HG02588 (cell line): ENCODE results near the gene PRKAR2A.
"Not testable (repeated sequence)": the region's sequence is repeated elsewhere in the genome, so short reads cannot be mapped to it uniquely, and the experiment has no call there.

ENCODE experiments used
- ATAC-seq: cut with Tn5 transposase; IDR thresholded peaks from one replicate; pipeline ENCODE4 v1.9.1; 2021; ENCODE audit warnings: mild to moderate bottlenecking, moderate library complexity; ENCODE audit not compliant: unreplicated experiment

PRKAR2A gene

DNA sequence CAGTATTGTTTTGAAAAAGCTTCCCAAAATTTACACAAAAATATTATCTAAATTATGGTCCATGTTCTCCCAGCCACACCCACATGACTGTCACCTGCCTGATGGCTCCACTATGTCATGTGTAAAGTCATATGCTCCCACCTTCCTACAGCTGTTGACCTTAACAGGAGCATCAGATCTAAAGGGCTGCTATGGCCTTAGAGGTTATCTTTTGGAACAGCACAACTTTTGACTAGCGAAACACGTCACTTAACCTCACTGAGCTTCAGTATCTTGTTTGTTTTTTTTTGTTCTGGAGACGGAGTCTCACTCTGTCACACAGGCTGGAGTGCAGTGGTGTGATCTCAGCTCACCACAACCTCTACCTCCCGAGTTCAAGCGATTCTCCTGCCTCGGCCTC lies 64.4 kb downstream of the PRKAR2A start:
- ATAC-seq: no peak

DNA sequence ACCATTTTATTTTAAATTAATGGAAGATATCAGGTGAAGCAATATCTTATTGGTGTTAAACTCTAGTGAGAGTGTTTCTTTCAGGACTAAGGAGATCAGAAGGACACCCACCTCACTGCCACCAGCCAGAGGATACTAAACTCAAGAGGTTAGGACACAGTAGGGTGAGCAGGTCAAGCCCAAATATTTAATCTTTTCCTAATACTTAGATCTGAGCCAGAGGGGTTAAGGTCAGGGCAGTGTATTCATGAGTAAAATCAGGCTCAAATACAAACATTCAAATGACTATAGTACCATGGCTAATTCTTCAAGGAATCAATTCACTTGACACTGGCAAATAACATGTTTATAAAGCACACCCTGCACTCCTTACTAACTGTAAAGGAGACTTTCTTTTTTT lies 65.6 kb downstream of the PRKAR2A start:
- no peak for ATAC-seq

DNA sequence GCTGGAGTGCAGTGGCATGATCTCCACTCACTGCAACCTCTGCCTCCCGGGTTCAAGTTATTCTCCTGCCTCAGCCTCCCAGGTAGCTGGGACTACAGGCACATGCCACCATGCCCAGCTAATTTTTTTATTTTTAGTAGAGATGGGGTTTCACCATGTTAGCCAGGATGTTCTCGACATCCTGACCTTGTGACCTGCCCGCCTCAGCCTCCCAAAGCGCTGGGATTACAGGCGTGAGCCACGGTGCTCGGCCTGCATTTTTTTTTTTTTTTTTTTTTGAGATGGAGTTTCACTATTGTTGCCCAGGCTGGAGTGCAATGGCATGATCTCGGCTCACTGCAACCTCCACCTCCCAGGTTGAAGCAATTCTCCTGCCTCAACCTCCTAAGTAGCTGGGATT lies 69.1 kb downstream of the PRKAR2A start:
- not testable (repeated sequence) for ATAC-seq

DNA sequence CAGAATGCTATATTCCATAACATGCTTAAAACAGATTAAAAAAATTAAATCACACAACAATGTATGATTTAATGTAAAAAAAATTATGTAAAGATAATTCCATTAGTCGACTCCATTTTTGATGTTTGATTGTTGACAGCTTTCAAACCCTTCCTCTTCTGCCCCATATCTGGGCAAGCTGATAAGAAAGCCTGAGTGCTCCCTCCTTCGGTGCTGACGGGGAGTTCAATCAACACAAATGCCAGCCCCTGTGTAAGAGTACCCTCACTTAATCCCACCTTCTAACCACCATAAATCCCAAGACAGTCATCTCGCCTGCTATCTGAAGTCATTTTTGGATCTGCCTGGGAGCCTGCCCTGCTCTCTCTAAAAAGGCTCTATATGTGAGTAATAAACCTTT lies 70.8 kb downstream of the PRKAR2A start:
- no peak for ATAC-seq

DNA sequence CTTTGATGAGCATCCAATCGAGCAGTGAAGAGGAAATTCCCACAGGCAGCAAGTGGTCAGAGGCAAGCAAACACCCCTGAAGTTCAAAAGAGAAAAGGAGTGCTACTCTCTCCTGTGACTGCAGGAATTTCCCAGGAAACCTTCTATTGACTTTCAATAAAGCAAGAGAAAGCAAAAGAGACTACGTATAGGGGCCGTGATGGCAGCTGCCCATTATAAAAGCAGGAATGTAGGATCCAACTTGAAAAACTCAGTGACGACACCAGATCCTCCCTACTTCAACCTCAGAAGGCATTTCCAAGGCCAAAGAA lies 77.5 kb downstream of the PRKAR2A start:
- ATAC-seq: no peak

DNA sequence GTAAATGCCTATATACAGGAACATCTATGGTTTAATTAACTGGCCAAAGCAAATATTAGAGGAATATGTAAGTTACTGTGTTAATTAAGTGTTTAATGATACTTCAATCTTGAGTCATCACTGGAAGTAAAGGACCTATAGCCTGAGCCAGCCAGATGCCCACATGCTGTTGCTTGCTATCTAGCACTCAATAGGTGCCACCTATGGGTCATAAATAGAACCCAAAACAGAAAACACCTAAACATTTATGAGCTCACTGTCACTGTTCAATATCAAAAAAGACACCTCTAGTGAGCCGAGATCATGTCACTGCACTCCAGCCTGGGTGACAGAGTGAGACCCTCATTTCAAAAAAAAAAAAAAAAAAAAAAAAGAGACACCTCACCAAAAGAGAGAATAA lies 82.3 kb downstream of the PRKAR2A start:
- no peak for ATAC-seq

DNA sequence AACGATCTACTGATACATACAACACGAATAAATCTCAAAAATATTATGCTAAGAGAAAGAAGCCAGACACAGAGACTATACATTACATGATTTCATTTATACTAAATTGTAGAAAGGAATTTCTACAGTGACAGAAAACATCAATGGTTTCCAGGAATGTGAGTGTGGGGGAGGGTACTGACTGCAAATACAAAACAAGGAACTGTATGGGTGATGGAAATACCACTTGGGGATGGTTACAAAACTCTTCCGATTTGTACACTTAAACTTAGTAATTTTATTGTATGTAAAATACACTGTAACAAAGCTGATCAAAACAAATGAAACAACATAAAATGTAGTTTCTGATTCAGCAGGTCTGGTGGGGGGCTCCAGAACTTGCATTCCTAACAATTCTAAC lies 84.9 kb downstream of the PRKAR2A start:
- ATAC-seq: no peak

DNA sequence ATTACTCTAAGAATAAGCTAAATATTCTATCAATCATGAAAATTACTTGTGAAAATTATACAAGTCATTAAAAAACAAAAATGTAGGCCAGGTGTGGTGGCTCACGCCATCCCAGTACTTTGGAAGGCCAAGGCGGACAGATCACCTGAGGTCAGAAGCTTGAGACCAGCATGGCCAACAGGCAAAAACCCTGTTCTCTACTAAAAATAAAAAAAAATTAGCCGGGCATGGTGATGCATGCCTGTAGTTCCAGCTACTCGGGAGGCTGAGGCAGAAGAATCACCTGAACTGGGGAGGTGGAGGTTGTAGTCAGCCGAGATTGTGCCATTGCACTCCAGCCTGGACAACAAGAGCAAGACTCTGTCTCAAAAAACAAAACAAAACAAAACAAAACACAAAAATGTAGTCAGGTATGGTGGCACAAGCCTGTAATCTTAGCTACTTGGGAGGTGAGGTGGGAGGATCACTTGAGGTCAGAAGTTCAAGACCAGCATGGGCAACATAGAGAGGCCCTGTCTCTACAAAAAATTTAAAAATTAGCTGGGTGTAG lies 87.6 kb downstream of the PRKAR2A start:
- not testable (repeated sequence) for ATAC-seq

DNA sequence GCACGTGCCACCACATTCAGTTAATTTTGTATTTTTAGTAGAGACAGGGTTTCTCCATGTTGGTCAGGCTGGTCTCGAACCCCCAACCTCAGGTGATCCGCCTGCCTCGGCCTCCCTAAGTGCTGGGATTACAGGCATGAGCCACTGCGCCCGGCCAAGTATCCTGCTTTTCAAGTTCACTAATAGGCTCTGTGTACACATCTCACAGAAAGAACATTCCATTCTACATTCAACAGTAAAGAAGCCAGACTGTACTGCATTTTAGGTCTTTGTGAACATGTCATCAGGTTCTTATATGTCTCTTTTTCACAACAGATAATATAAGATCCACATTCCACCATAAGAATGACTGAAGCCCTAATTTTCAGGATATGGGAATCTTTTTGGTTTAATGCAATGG lies 88.1 kb downstream of the PRKAR2A start:
- ATAC-seq: not testable (repeated sequence)

DNA sequence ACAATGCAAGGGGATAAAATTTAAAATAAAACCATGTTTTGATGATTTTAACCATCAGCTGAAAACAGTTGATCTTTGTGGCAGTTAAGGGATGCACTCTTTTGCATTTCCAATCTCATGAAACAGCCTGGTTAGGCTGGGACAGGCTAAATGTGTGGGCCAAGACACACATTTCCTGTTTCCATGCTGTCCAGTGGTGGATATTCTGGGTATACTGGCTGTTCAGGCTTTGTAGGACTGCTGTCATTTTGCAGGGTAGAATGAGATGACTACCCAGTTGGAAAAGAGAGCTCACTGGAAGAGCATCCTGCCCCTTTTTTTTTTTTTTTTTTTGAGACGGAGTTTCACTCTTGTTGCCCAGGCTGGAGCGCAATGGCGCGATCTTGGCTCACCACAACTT lies 88.6 kb downstream of the PRKAR2A start:
- ATAC-seq: no peak

DNA sequence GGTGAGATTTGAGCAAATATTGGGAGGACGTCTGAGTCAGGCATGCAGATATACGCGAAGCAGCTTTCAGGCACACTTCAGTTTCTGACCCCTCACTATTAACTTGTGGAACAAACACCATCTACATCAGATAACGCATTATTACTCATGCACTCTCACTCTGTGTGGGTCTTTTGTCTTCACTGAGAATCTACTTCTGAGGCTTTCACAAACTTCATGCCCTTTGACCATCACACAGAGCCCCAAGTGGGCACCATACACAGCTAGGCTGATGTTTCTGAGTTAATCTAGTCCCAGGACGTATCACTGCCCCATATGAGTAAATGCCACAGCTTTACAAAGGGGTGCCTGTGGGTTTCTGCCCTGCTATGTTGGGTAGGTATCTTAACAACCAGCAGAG lies 91.0 kb downstream of the PRKAR2A start:
- ATAC-seq: no peak

DNA sequence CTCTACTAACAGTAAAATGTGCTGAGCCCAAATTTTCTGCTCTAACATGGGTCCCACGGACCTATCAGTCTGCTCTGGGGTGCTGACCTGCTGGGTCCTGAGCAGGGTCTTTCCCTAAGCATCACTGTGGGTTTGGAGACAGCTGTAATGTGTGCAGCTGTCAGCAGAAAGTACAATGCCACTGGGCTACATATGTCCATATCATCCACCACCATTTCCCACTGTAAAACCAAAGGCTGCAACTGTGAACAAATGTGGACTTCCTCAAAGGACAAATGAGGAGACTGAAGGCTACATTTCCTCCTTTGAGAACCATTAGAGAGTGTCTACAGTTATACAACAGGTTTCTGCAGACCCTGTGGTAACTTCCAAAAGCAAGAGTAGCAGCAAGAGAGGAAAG lies 96.8 kb downstream of the PRKAR2A start:
- no peak for ATAC-seq

DNA sequence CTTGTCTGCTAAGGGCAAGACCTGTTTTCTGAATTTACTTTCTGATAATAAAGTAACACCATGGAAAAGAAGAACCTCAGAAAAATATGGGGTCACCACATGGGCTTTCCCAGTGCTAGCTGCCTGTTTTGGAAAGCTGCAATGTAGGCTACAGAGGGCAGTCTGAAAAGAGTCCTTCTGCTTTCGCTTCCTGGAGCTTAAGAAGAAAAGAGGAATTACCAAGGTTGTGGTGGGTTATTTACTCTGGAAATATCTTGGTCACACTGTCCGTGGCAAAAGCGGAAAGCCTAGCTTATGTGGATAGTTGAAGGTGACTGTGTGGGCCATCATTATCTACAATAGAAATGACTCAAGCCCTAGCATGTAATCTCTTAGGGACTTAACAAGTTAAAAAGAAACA lies 98.9 kb downstream of the PRKAR2A start:
- no peak for ATAC-seq

DNA sequence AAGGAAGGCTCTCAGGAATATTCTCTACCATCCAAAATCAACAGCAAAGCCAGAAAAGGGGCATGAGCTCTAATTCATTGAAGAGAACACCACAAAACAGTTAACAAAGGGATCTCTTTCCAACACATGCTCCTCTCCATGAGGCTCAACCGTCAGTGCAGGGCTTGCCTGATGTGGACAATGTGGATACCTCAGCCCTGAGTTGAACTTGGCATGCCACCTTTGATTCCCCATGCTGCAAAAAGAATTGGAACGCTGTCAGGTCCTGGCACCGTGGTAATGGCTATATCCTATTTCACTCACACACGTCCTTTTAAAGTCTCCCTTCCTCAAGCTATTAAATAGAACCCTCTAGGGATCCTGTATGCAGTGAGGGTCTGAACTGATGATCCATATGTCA lies 100.0 kb downstream of the PRKAR2A start:
- ATAC-seq: no peak

DNA sequence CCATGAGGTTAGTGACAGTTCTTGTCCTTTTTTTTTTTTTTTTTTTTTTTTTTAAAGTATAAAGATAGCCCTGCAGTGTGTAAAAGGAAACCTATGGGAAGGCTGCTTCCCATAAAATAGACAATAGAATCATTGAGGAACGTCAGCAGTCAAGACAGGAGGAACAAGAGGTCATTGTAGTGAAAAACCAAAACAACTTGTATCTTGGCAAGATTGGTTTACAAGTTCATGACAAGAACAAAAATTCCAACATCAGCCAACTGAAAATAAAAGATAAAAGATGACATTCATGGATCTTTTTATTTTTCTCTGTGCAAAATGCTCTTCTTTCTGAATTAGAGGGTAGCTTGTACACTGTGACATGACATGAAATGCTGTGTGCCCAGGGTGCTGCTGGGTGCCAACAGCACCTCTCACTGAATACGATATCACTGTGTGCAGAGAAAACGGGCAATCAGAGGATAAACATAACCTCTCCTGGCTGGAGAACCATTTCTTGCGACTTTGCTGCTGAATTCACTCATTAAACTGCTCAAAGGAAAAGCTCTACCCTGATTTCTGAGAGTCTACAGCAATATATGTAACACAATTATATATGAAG lies 100.6 kb downstream of the PRKAR2A start:
- ATAC-seq: no peak

DNA sequence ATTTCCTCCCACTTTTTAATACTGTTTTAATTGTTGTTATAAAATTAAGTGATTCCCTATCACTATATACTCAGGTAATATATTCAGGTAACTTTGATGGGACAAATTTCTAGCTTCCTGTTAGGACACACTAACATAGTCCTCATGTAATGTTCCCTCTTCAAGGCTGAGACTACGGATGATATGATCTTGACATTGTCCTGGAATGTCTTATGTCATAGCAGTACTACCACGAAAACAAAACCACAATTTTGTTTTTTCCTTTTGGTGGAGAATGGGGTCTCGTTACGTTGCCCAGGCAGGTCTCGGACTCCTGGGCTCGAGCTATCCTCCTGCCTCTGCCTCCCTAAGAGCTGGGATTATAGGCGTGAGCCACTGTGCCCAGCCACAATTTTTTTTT lies 103.9 kb downstream of the PRKAR2A start:
- ATAC-seq: no peak

DNA sequence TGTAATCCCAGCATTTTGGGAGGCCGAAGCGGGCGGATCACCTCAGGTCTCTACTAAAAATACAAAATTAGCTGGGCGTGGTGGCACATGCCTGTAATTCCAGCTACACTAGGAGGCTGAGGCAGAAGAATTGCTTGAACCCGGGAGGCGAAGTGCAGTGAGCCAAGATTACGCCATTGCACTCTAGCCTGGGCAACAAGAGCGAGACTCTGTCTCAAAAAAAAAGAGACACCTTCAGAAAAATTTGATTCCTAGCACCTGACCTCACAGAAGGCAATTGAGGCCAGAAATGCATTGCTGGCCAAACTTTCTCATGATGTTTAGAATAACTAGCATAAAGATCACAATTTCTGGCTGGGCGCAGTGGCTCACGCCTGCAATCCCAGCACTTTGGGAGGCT lies 106.4 kb downstream of the PRKAR2A start:
- not testable (repeated sequence) for ATAC-seq

DNA sequence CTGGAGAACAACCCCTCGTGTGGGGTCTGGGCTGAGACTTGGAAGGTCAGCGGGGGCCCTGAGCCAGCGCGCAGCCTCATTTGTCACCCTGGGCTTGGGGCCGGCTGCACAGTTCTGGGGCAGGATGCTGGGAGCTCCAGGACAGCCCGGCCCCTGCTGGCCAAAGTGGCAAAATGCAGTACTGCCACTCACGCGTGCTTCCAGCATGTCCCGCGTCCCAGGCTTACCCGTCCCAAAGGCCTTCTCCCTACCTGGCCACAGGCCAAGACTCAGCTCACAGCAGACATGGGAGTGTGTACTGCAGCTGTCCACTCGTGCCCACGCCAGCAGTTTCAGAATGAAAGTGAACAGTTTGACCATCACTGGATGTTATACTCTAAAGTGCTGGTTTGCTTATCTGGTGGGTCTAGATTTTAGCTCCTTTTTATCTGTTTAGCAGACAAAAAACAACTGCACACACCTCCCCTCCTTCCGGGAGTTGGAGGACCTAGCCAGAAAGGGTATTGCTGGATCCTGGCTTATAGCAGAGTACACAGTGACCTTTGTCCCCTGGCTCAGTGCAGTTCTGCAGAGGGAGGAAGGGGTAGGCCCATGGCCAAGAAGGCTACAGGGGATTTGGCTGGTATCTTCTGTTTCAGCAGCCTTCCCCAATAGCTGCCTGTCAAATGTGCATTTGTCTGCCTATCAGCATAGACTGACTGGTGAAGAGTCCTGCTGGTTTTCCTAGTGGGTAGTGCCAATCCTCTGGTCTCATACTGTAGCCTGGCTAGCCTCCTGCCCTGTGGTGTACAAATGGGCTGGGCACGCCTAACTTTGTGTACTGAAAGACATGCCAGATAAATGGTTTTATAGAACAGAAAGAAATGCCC lies 107.5 kb downstream of the PRKAR2A start:
- no peak for ATAC-seq

DNA sequence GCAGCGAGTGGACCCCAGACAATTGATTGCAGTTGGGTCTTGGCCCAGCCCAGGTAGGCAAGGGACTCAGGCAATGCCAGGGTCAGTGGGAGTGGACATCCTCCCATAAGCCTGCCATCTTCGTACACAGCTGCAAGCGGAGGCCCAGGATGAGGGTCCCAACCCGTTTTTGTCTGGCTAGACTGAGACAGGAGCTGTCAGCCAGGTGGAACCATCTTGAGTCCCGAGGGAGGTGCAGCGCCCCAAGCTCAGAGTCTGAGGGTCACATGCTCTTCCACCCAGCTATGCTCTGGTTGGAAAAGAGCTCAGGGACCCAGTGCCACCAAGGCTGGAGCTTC lies 108.1 kb downstream of the PRKAR2A start:
- ATAC-seq: no peak

DNA sequence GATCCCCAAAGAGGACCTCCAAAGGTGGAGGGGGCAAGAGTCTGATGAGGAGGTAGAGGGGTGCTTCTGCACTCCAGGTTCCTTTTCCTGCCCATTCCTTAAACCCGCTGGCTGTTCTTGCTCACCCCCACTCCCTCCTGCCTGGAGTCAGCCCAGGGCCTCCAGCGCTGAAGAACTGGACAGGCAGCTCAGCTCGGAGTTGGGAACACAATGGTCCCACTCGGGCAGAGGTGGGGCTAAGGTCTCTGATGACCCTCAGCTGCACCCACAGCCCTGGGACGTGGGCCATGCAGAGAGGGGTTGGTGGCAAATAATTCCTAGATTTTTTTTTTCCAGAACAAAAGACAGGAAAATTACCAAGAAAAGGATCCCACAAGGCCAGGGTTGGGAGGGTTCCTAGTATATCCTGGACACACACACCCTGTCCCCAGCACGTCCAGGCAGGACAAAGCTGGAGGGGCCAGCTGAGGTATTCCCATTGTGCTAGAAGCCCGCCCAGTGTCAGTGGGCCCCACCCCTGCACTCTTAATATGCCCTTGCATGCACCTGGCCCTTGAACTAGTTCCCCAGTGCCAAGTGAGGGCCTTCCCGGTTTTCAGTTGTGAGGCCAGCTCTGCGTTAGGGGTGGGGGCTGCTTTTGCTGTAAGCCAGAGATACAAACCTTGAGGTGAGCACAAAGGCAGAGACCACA lies 108.6 kb downstream of the PRKAR2A start:
- no peak for ATAC-seq

DNA sequence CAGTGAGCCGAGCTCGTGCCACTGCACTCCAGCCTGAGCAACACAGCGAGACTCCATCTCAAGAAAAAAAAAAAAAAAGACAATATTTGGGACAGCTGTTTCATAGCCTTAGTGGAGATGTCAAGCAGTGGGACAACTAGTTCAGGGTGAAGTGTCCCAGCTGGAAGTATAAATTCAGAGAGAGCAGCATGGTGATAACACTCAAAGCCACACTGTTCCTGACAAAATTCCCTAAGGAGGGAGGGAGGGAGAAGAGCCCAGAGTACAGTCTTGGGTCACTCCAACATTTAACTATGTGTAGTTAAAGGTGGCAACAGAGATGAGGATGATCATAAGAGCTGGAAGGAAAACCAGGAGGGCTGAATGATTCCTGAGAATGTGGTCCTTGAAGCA lies 109.5 kb downstream of the PRKAR2A start:
- no peak for ATAC-seq
